Liver (tissue), 9 donors: ENCODE data around the gene CCDC30. TPM values are rescaled to one million over a fixed set of nuclear protein-coding genes. Genes with fewer than 3 reads are reported as not detected.

Experiments
- DNase-seq: peaks from one replicate; pipeline ENCODE4 v3.0.0-alpha.2; 2017; ENCODE audit warnings: low spot score
- H3K27ac ChIP-seq, 2 donors: one replicate each; pipeline ENCODE4 v1.7.0; 2013; ENCODE audit warnings: inconsistent platforms in 2 of 2, low read length in 2 of 2, control low read depth in 1 of 2, low read depth in 1 of 2, mild to moderate bottlenecking in 1 of 2
- H3K27me3 ChIP-seq, 4 donors: one replicate each; pipeline versions ENCODE4 v1.6.1 to v1.7.0; 2013; ENCODE audit warnings: low read length in 3 of 4, inconsistent platforms in 1 of 4, mild to moderate bottlenecking in 1 of 4, moderate library complexity in 1 of 4; ENCODE audit not compliant: control insufficient read depth in 4 of 4, insufficient read depth in 4 of 4
- H3K36me3 ChIP-seq, 4 donors: one replicate each; pipeline versions ENCODE4 v1.6.1 to v1.7.0; 2013; ENCODE audit warnings: low read length in 3 of 4, mild to moderate bottlenecking in 3 of 4, low read depth in 1 of 4, moderate library complexity in 1 of 4; ENCODE audit not compliant: control insufficient read depth in 4 of 4, insufficient read depth in 3 of 4
- H3K4me1 ChIP-seq, 4 donors: one replicate each; pipeline versions ENCODE4 v1.6.1 to v1.7.0; 2013; ENCODE audit warnings: low read length in 3 of 4, mild to moderate bottlenecking in 3 of 4, moderate library complexity in 1 of 4; ENCODE audit not compliant: control insufficient read depth in 4 of 4, insufficient read depth in 4 of 4
- H3K4me3 ChIP-seq, 3 donors: one replicate each; pipeline versions ENCODE4 v1.6.1 to v1.7.0; 2013; ENCODE audit warnings: low read length in 3 of 3, control low read depth in 1 of 3, low read depth in 1 of 3, mild to moderate bottlenecking in 1 of 3
- H3K9ac ChIP-seq, 2 donors: one replicate each; pipeline ENCODE4 v1.7.0; 2013; ENCODE audit warnings: low read length in 2 of 2, mild to moderate bottlenecking in 2 of 2, moderate library complexity in 2 of 2, control low read depth in 1 of 2, low read depth in 1 of 2
- H3K9me3 ChIP-seq, 4 donors: one replicate each; pipeline versions ENCODE4 v1.6.1 to v1.7.0; 2013; ENCODE audit warnings: low read length in 3 of 4; ENCODE audit not compliant: control insufficient read depth in 4 of 4
- EGR1 ChIP-seq, 2 donors: IDR thresholded peaks; 2 replicates each; pipeline ENCODE4 v1.6.1; 2016 to 2018; ENCODE audit warnings: antibody characterized with exemption in 2 of 2, low read depth in 2 of 2
- FOXA2 ChIP-seq: IDR thresholded peaks from 2 replicates; pipeline ENCODE4 v1.6.1; 2016; ENCODE audit warnings: antibody characterized with exemption
- GABPA ChIP-seq, 2 donors: IDR thresholded peaks in 1 of 2; conservative IDR thresholded peaks in 1 of 2; 2 replicates each; pipeline ENCODE4 v1.6.1; 2016; ENCODE audit warnings: antibody characterized with exemption in 2 of 2, mild to moderate bottlenecking in 1 of 2, moderate library complexity in 1 of 2
- HNF4A ChIP-seq, 2 donors: conservative IDR thresholded peaks; 2 replicates each; pipeline ENCODE4 v1.6.1; 2016; ENCODE audit warnings: antibody characterized with exemption in 2 of 2, mild to moderate bottlenecking in 2 of 2
- HNF4G ChIP-seq: IDR thresholded peaks from 2 replicates; pipeline ENCODE4 v1.6.1; 2016; ENCODE audit warnings: antibody characterized with exemption
- JUND ChIP-seq, 2 donors: IDR thresholded peaks; 2 replicates each; pipeline ENCODE4 v1.6.1; 2016; ENCODE audit warnings: antibody characterized with exemption in 2 of 2
- NR2F2 ChIP-seq: IDR thresholded peaks from 2 replicates; pipeline ENCODE4 v1.6.1; 2016; ENCODE audit warnings: antibody characterized with exemption
- RAD21 ChIP-seq, 2 donors: IDR thresholded peaks; 2 replicates each; pipeline ENCODE4 v1.6.1; 2016; ENCODE audit warnings: antibody characterized with exemption in 2 of 2, mild to moderate bottlenecking in 2 of 2
- RXRA ChIP-seq, 2 donors: IDR thresholded peaks; 2 replicates each; pipeline ENCODE4 v1.6.1; 2017 to 2018; ENCODE audit warnings: antibody characterized with exemption in 2 of 2, mild to moderate bottlenecking in 1 of 2
- SP1 ChIP-seq: IDR thresholded peaks from 2 replicates; pipeline ENCODE4 v1.6.1; 2018; ENCODE audit warnings: antibody characterized with exemption, mild to moderate bottlenecking
- TAF1 ChIP-seq: conservative IDR thresholded peaks from 2 replicates; pipeline ENCODE4 v1.6.1; 2016; ENCODE audit warnings: antibody characterized with exemption, mild to moderate bottlenecking
- YY1 ChIP-seq: IDR thresholded peaks from 2 replicates; pipeline ENCODE4 v1.6.1; 2016; ENCODE audit warnings: antibody characterized with exemption, mild to moderate bottlenecking
- WGBS: extraction: QIAGEN DNeasy Blood & Tissue Kit; methylation state at CpG from one replicate; pipeline ENCODE4 v1.1.7; 2013; 5-methylcytosine and 5-hydroxymethylcytosine counted together
- polyA plus RNA-seq, 2 donors: library from polyadenylated mRNA; stranded (reverse) in 1 of 2; unstranded in 1 of 2; fragments of 200-250 nt in 1 of 2; fragments of >200 nt in 1 of 2; fragmentation: Nextera tagmentation in 1 of 2; extraction: Ambion mirVana in 1 of 2; gene quantifications; one replicate each; pipeline versions ENCODE4 v1.2.1 to v1.2.3, GENCODE V29; 2013 to 2015
- total RNA-seq, 2 donors: library from RNA; depleted of rRNA; stranded (reverse); fragments of >200 nt; gene quantifications; one replicate each; pipeline ENCODE4 v1.2.3, GENCODE V29; 2014
- TF ChIP-seq, protein P1 (sequence below): IDR thresholded peaks from 2 replicates; pipeline ENCODE4 v1.6.1; 2016; ENCODE audit warnings: antibody characterized with exemption
- TF ChIP-seq, protein P2 (sequence below): IDR thresholded peaks from 2 replicates; pipeline ENCODE4 v1.6.1; 2016; ENCODE audit warnings: antibody characterized with exemption
- TF ChIP-seq, protein P3 (sequence below): fragments of 150-350 bp; IDR thresholded peaks from 2 replicates; pipeline ENCODE4 v1.5.1; 2017; ENCODE audit warnings: improper control_type of control experiment, low read depth, low read length; ENCODE audit not compliant: missing input control
- TF ChIP-seq, protein P4 (sequence below): IDR thresholded peaks from 2 replicates; pipeline ENCODE4 v1.6.1; 2016; ENCODE audit warnings: antibody characterized with exemption, mild to moderate bottlenecking
- TF ChIP-seq, protein P5 (sequence below): IDR thresholded peaks from 2 replicates; pipeline ENCODE4 v1.6.1; 2016; ENCODE audit warnings: antibody characterized with exemption
- donor health status: healthy.
- donor health status: healthy.
- donor health status: healthy.
- donor health status: healthy.
- donor health status: healthy.

The CCDC30 gene
- total and polyA plus RNA-seq, 4 donors: 0.07 to 2.0 (median 1.3) TPM

DNA sequence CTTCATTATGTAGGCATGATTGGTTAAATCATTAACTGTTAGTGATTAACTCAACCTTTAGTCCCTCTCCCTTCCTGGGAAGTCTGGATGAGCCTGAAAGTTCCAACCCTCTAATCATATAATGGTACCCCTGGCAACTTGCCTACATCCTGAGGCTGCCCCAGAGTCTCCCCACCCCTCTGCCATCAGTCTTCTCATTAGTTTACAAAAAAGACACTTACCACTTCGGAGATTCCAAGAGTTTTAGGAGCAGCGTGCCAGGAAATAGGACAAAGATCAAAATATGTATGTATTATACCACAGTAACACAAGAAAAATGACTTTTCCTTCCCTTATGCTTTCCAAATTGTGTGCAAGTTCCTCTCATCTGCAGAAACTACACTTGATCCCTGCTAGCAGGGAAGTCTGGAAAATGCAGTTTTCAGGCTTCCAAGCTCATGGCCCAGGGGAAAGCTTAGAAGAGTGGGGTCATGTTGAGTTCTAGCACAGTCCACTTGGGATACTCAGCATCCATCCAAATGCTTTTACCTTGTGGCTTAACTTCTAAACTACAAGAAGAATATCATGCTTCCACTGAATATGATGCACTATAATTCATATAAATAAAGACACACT lies 130.5 kb downstream of the CCDC30 start:
- no peaks in the 10 kb centered on the region for H3K4me1 ChIP-seq
- 81% methylated on average over 2 of the region's 2 CpGs for WGBS
- H3K9ac ChIP-seq: no peak overlapping the region
- H3K27ac ChIP-seq: no peak overlapping the region
- H3K4me3 ChIP-seq: no peak overlapping the region
- H3K36me3 ChIP-seq: no peaks in the 10 kb centered on the region
- no peaks in the 10 kb centered on the region for H3K9me3 ChIP-seq
- DNase-seq: no peak
- no peaks in the 10 kb centered on the region for H3K27me3 ChIP-seq
- TF ChIP-seq EGR1 (IDR thresholded peaks at IDR 0.05; ENCODE audit: low read depth in 2 of 2): no peak
- TF ChIP-seq HNF4G: no peak
- no peak for TF ChIP-seq RXRA (IDR thresholded peaks at IDR 0.05)
- TF ChIP-seq, protein P1, sequence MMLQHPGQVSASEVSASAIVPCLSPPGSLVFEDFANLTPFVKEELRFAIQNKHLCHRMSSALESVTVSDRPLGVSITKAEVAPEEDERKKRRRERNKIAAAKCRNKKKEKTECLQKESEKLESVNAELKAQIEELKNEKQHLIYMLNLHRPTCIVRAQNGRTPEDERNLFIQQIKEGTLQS: no peak
- no peak for TF ChIP-seq NR2F2
- no peak for TF ChIP-seq JUND (IDR thresholded peaks at IDR 0.05)
- no peak for TF ChIP-seq FOXA2
- TF ChIP-seq, protein P2, sequence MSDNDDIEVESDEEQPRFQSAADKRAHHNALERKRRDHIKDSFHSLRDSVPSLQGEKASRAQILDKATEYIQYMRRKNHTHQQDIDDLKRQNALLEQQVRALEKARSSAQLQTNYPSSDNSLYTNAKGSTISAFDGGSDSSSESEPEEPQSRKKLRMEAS: no peak
- TF ChIP-seq GABPA (IDR thresholded peaks at IDR 0.05 in 1 of 2, conservative IDR thresholded peaks at IDR 0.05 in 1 of 2): no peak
- TF ChIP-seq, protein P3, sequence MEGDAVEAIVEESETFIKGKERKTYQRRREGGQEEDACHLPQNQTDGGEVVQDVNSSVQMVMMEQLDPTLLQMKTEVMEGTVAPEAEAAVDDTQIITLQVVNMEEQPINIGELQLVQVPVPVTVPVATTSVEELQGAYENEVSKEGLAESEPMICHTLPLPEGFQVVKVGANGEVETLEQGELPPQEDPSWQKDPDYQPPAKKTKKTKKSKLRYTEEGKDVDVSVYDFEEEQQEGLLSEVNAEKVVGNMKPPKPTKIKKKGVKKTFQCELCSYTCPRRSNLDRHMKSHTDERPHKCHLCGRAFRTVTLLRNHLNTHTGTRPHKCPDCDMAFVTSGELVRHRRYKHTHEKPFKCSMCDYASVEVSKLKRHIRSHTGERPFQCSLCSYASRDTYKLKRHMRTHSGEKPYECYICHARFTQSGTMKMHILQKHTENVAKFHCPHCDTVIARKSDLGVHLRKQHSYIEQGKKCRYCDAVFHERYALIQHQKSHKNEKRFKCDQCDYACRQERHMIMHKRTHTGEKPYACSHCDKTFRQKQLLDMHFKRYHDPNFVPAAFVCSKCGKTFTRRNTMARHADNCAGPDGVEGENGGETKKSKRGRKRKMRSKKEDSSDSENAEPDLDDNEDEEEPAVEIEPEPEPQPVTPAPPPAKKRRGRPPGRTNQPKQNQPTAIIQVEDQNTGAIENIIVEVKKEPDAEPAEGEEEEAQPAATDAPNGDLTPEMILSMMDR: no peak
- TF ChIP-seq, protein P4, sequence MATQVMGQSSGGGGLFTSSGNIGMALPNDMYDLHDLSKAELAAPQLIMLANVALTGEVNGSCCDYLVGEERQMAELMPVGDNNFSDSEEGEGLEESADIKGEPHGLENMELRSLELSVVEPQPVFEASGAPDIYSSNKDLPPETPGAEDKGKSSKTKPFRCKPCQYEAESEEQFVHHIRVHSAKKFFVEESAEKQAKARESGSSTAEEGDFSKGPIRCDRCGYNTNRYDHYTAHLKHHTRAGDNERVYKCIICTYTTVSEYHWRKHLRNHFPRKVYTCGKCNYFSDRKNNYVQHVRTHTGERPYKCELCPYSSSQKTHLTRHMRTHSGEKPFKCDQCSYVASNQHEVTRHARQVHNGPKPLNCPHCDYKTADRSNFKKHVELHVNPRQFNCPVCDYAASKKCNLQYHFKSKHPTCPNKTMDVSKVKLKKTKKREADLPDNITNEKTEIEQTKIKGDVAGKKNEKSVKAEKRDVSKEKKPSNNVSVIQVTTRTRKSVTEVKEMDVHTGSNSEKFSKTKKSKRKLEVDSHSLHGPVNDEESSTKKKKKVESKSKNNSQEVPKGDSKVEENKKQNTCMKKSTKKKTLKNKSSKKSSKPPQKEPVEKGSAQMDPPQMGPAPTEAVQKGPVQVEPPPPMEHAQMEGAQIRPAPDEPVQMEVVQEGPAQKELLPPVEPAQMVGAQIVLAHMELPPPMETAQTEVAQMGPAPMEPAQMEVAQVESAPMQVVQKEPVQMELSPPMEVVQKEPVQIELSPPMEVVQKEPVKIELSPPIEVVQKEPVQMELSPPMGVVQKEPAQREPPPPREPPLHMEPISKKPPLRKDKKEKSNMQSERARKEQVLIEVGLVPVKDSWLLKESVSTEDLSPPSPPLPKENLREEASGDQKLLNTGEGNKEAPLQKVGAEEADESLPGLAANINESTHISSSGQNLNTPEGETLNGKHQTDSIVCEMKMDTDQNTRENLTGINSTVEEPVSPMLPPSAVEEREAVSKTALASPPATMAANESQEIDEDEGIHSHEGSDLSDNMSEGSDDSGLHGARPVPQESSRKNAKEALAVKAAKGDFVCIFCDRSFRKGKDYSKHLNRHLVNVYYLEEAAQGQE: no peak
- TF ChIP-seq, protein P5, sequence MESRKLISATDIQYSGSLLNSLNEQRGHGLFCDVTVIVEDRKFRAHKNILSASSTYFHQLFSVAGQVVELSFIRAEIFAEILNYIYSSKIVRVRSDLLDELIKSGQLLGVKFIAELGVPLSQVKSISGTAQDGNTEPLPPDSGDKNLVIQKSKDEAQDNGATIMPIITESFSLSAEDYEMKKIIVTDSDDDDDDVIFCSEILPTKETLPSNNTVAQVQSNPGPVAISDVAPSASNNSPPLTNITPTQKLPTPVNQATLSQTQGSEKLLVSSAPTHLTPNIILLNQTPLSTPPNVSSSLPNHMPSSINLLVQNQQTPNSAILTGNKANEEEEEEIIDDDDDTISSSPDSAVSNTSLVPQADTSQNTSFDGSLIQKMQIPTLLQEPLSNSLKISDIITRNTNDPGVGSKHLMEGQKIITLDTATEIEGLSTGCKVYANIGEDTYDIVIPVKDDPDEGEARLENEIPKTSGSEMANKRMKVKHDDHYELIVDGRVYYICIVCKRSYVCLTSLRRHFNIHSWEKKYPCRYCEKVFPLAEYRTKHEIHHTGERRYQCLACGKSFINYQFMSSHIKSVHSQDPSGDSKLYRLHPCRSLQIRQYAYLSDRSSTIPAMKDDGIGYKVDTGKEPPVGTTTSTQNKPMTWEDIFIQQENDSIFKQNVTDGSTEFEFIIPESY: no peak
- TF ChIP-seq SP1: no peak
- TF ChIP-seq HNF4A (conservative IDR thresholded peaks at IDR 0.05): no peak
- TF ChIP-seq RAD21 (IDR thresholded peaks at IDR 0.05): no peak
- TF ChIP-seq YY1: no peak
- TF ChIP-seq TAF1: no peak
